ENCODE results near the gene DNAJC11. TPM values are rescaled to one million over a fixed set of nuclear protein-coding genes. Genes with fewer than 3 reads are reported as not detected.

Gene DNAJC11
- total RNA-seq, 1 experiment from 2014 or later = 102 TPM

GRCh38 chr1:6688757-6689156 is 12.9 kb downstream of the DNAJC11 start:
- Mint-ChIP-seq H3K36me3 (peaks cover 10% of the 10 kb centered on the region), H3K4me3 (no peak overlapping the region), H3K4me1 (peaks cover 48% of the 10 kb centered on the region), H3K27me3 (ENCODE audit: low read depth) (no peaks in the 10 kb centered on the region), H3K9me3 (no peaks in the 10 kb centered on the region), H3K27ac (peak overlapping the region; percentile 72)
- ATAC-seq = no peak
- ChIA-PET POLR2A (no interaction called here), CTCF (interaction anchor here (1.3 kb wide), 1 partner anchor 13 kb away, joined by 4 read pairs; the partner anchor contains the start of gene DNAJC11)
- no peak for TF ChIP-seq ERG (CRISPR knock-in tag; IDR thresholded peaks at IDR 0.05)
- no peak for TF ChIP-seq MYBL2 (CRISPR knock-in tag; IDR thresholded peaks at IDR 0.05)
- no peak for TF ChIP-seq NFYB (CRISPR knock-in tag; conservative IDR thresholded peaks at IDR 0.05; ENCODE audit: low read depth)
- no peak for TF ChIP-seq KAT7 (CRISPR knock-in tag; IDR thresholded peaks at IDR 0.05; ENCODE audit: borderline replicate concordance)
- no peak for DNase-seq (ENCODE audit: low spot score)

- Mint-ChIP-seq H3K27me3 (ENCODE audit: low read depth) (no peaks in the 10 kb centered on the region), H3K4me1 (peaks cover 47% of the 10 kb centered on the region), H3K9me3 (no peaks in the 10 kb centered on the region), H3K27ac (no peak overlapping the region; the same call in 1 of the 2 replicates), H3K36me3 (peaks cover 10% of the 10 kb centered on the region), H3K4me3 (no peak overlapping the region)
- ChIA-PET POLR2A (no interaction called here), CTCF (interaction anchor here (1.3 kb wide), 1 partner anchor 13 kb away, joined by 4 read pairs; the partner anchor contains the start of gene DNAJC11)
- ATAC-seq = no peak
- TF ChIP-seq ETV6 (CRISPR knock-in tag; IDR thresholded peaks at IDR 0.05) = no peak
- TF ChIP-seq ZBTB21 (CRISPR knock-in tag; IDR thresholded peaks at IDR 0.05; ENCODE audit: borderline replicate concordance) = no peak
- no peak for TF ChIP-seq PRRX2 (CRISPR knock-in tag; IDR thresholded peaks at IDR 0.05)
- TF ChIP-seq, protein P1, sequence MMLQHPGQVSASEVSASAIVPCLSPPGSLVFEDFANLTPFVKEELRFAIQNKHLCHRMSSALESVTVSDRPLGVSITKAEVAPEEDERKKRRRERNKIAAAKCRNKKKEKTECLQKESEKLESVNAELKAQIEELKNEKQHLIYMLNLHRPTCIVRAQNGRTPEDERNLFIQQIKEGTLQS (CRISPR knock-in tag; conservative IDR thresholded peaks at IDR 0.05) = no peak
- TF ChIP-seq ATF1 (CRISPR knock-in tag; IDR thresholded peaks at IDR 0.05) = no peak
- TF ChIP-seq, protein P2, sequence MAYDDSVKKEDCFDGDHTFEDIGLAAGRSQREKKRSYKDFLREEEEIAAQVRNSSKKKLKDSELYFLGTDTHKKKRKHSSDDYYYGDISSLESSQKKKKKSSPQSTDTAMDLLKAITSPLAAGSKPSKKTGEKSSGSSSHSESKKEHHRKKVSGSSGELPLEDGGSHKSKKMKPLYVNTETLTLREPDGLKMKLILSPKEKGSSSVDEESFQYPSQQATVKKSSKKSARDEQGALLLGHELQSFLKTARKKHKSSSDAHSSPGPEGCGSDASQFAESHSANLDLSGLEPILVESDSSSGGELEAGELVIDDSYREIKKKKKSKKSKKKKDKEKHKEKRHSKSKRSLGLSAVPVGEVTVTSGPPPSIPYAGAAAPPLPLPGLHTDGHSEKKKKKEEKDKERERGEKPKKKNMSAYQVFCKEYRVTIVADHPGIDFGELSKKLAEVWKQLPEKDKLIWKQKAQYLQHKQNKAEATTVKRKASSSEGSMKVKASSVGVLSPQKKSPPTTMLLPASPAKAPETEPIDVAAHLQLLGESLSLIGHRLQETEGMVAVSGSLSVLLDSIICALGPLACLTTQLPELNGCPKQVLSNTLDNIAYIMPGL (CRISPR knock-in tag; IDR thresholded peaks at IDR 0.05) = no peak
- TF ChIP-seq JUN (CRISPR knock-in tag; IDR thresholded peaks at IDR 0.05) = no peak
- no peak for TF ChIP-seq IRF1 (CRISPR knock-in tag; IDR thresholded peaks at IDR 0.05)
- TF ChIP-seq FOXP1 (CRISPR knock-in tag; IDR thresholded peaks at IDR 0.05; ENCODE audit: borderline replicate concordance) = no peak
- TF ChIP-seq ZNF317 (CRISPR knock-in tag; IDR thresholded peaks at IDR 0.05; ENCODE audit: borderline replicate concordance, low read depth) = no peak
- TF ChIP-seq ZNF423 (CRISPR knock-in tag; IDR thresholded peaks at IDR 0.05) = no peak
- TF ChIP-seq, protein P3, sequence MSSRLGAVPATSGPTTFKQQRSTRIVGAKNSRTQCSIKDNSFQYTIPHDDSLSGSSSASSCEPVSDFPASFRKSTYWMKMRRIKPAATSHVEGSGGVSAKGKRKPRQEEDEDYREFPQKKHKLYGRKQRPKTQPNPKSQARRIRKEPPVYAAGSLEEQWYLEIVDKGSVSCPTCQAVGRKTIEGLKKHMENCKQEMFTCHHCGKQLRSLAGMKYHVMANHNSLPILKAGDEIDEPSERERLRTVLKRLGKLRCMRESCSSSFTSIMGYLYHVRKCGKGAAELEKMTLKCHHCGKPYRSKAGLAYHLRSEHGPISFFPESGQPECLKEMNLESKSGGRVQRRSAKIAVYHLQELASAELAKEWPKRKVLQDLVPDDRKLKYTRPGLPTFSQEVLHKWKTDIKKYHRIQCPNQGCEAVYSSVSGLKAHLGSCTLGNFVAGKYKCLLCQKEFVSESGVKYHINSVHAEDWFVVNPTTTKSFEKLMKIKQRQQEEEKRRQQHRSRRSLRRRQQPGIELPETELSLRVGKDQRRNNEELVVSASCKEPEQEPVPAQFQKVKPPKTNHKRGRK (CRISPR knock-in tag; IDR thresholded peaks at IDR 0.05; ENCODE audit: borderline replicate concordance) = no peak
- TF ChIP-seq SP1 (CRISPR knock-in tag; conservative IDR thresholded peaks at IDR 0.05) = no peak
- DNase-seq (ENCODE audit: low spot score) = no peak
Measured at GRCh38 chr1:6688001-6688400, 13.6 kb downstream of the DNAJC11 start.

DNA sequence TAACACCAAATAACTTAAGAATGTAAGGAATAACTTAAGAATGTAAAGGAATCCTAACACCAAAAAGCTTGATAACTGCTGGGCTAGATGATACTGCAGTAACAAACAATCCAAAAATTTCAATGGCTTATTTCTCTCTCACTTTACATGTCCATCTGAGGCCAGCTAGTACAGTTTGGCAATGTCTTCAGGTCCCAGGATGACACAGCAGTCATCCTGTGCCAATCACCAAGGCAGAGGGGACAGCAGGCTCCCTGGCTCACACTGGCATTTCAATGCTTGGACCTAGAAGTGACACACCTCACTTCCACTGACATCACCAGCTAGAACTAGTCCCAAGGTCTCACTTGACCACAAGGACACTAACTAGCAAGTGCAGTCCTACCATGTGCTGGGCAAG is 15.3 kb downstream of the DNAJC11 start:
- Mint-ChIP-seq H3K27me3 (ENCODE audit: low read depth) (no peaks in the 10 kb centered on the region), H3K4me3 (no peak overlapping the region), H3K9me3 (no peaks in the 10 kb centered on the region), H3K36me3 (peaks cover 7% of the 10 kb centered on the region), H3K4me1 (peaks cover 36% of the 10 kb centered on the region), H3K27ac (no peak overlapping the region)
- DNase-seq (ENCODE audit: low spot score) (no peak), ATAC-seq (no peak)
- CTCF ChIA-PET = interaction anchor here (1.5 kb wide), 1 partner anchor 248 kb away, joined by 4 read pairs; no protein-coding TSS in a partner anchor
- POLR2A ChIA-PET = interaction anchor here (0.5 to 0.6 kb wide), 2 partner anchors 15 to 183 kb away, joined by 3 to 5 read pairs; partner anchors contain the start of gene DNAJC11
- TF ChIP-seq ZMAT4 (CRISPR knock-in tag; IDR thresholded peaks at IDR 0.05) (no peak), JUN (CRISPR knock-in tag; IDR thresholded peaks at IDR 0.05) (no peak), ZNF671 (CRISPR knock-in tag; IDR thresholded peaks at IDR 0.05) (no peak)
- TF ChIP-seq, protein P4, sequence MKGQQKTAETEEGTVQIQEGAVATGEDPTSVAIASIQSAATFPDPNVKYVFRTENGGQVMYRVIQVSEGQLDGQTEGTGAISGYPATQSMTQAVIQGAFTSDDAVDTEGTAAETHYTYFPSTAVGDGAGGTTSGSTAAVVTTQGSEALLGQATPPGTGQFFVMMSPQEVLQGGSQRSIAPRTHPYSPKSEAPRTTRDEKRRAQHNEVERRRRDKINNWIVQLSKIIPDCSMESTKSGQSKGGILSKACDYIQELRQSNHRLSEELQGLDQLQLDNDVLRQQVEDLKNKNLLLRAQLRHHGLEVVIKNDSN (CRISPR knock-in tag; IDR thresholded peaks at IDR 0.05) = no peak
- TF ChIP-seq, protein P5, sequence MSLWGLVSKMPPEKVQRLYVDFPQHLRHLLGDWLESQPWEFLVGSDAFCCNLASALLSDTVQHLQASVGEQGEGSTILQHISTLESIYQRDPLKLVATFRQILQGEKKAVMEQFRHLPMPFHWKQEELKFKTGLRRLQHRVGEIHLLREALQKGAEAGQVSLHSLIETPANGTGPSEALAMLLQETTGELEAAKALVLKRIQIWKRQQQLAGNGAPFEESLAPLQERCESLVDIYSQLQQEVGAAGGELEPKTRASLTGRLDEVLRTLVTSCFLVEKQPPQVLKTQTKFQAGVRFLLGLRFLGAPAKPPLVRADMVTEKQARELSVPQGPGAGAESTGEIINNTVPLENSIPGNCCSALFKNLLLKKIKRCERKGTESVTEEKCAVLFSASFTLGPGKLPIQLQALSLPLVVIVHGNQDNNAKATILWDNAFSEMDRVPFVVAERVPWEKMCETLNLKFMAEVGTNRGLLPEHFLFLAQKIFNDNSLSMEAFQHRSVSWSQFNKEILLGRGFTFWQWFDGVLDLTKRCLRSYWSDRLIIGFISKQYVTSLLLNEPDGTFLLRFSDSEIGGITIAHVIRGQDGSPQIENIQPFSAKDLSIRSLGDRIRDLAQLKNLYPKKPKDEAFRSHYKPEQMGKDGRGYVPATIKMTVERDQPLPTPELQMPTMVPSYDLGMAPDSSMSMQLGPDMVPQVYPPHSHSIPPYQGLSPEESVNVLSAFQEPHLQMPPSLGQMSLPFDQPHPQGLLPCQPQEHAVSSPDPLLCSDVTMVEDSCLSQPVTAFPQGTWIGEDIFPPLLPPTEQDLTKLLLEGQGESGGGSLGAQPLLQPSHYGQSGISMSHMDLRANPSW (CRISPR knock-in tag; conservative IDR thresholded peaks at IDR 0.05; ENCODE audit: low read depth) = no peak

Data from WTC11 (cell line).